GM23338 (cell line): ENCODE measurements around the gene KCNJ6. TPM values are rescaled to one million over a fixed set of nuclear protein-coding genes. Genes with fewer than 3 reads are reported as not detected.

Experiments
- ATAC-seq: fragments of 200-7000 bp; cut with Tn5 transposase; 3 replicates; pipeline ENCODE4 v1.9.1; 2020
- DNase-seq: peaks from one replicate; pipeline ENCODE4 v3.0.0-alpha.2; 2015; ENCODE audit warnings: low spot score
- H2AFZ ChIP-seq: fragments of 200-600 bp; sonication (generic); 2 replicates; pipeline ENCODE4 v1.8.0; 2016; ENCODE audit warnings: antibody characterized with exemption, mild to moderate bottlenecking, moderate library complexity
- H3F3A ChIP-seq: fragments of 200-600 bp; sonication (generic); replicated peaks from 2 replicates; pipeline ENCODE4 v1.8.0; 2017; ENCODE audit warnings: antibody characterized with exemption, mixed run types, low read depth
- H3K27ac ChIP-seq: fragments of 200-600 bp; sonication (generic); 2 replicates; pipeline ENCODE4 v1.6.1; 2016; ENCODE audit warnings: low read depth
- H3K27me3 ChIP-seq: fragments of 200-600 bp; sonication (generic); 2 replicates; pipeline ENCODE4 v1.8.0; 2016; ENCODE audit warnings: mild to moderate bottlenecking, mixed run types, moderate library complexity; ENCODE audit not compliant: insufficient read depth
- H3K36me3 ChIP-seq: fragments of 200-600 bp; sonication (generic); 2 replicates; pipeline ENCODE4 v1.8.0; 2016; ENCODE audit warnings: mild to moderate bottlenecking; ENCODE audit not compliant: insufficient read depth
- H3K4me1 ChIP-seq: fragments of 200-600 bp; sonication (generic); 2 replicates; pipeline ENCODE4 v1.8.0; 2016; ENCODE audit warnings: mild to moderate bottlenecking, moderate library complexity; ENCODE audit not compliant: insufficient read depth
- H3K4me2 ChIP-seq: fragments of 200-600 bp; sonication (generic); 2 replicates; pipeline ENCODE4 v1.7.1; 2017; ENCODE audit warnings: mixed run types
- H3K4me3 ChIP-seq: fragments of 200-600 bp; sonication (generic); 2 replicates; pipeline ENCODE4 v1.6.1; 2016; ENCODE audit warnings: mixed run types
- H3K79me2 ChIP-seq: fragments of 200-600 bp; sonication (generic); replicated peaks from 2 replicates; pipeline ENCODE4 v1.8.0; 2017; ENCODE audit warnings: mild to moderate bottlenecking; ENCODE audit not compliant: insufficient read depth
- H3K9me2 ChIP-seq: fragments of 200-600 bp; sonication (generic); 2 replicates; pipeline ENCODE4 v1.8.0; 2017; ENCODE audit not compliant: insufficient read depth
- H4K20me1 ChIP-seq: fragments of 200-600 bp; sonication (generic); replicated peaks from 2 replicates; pipeline ENCODE4 v1.8.0; 2017; ENCODE audit warnings: mild to moderate bottlenecking; ENCODE audit not compliant: insufficient read depth
- H3K27ac Mint-ChIP-seq: 2 replicates; pipeline ENCODE4 v1.8.0; 2020; ENCODE audit warnings: inconsistent platforms, mild to moderate bottlenecking, moderate library complexity, mixed read lengths
- H3K27me3 Mint-ChIP-seq: 3 replicates; pipeline ENCODE4 v1.8.0; 2022; ENCODE audit warnings: low read depth, mild to moderate bottlenecking, moderate library complexity, mixed read lengths, inconsistent platforms; ENCODE audit not compliant: insufficient read depth, poor library complexity
- H3K36me3 Mint-ChIP-seq: 3 replicates; pipeline ENCODE4 v1.8.0; 2021; ENCODE audit warnings: low read depth, mild to moderate bottlenecking, inconsistent platforms, moderate library complexity, mixed read lengths
- H3K4me1 Mint-ChIP-seq: 3 replicates; pipeline ENCODE4 v1.8.0; 2020; ENCODE audit warnings: mild to moderate bottlenecking, inconsistent platforms, mixed read lengths
- H3K4me3 Mint-ChIP-seq: 3 replicates; pipeline ENCODE4 v1.8.0; 2021; ENCODE audit warnings: moderate library complexity, mild to moderate bottlenecking, inconsistent platforms, mixed read lengths
- H3K9me3 Mint-ChIP-seq: 3 replicates; pipeline ENCODE4 v1.8.0; 2020; ENCODE audit warnings: moderate library complexity, mild to moderate bottlenecking, inconsistent platforms, mixed read lengths
- CREB1 ChIP-seq: fragments of 250-450 bp; sonication (Bioruptor Pico); IDR thresholded peaks from 2 replicates; pipeline ENCODE4 v1.5.0; 2020; ENCODE audit warnings: low read depth, mild to moderate bottlenecking, moderate library complexity
- CTCF ChIP-seq, 2 experiments: fragments of 200-600 bp in 1 of 2; sonication (generic) in 1 of 2; conservative IDR thresholded peaks; 2 replicates each; pipeline versions ENCODE4 v1.5.1 to v1.6.1; 2016 to 2017; ENCODE audit warnings: antibody characterized with exemption in 2 of 2, low read depth in 2 of 2, mild to moderate bottlenecking in 2 of 2, moderate library complexity in 1 of 2
- EZH2 ChIP-seq: fragments of 200-600 bp; sonication (generic); IDR thresholded peaks from one replicate; pipeline ENCODE4 v1.8.0; 2017; ENCODE audit warnings: antibody characterized with exemption, mild to moderate bottlenecking, low read depth; ENCODE audit not compliant: unreplicated experiment
- EZH2phosphoT487 ChIP-seq: fragments of 200-600 bp; sonication (generic); IDR thresholded peaks from one replicate; pipeline ENCODE4 v1.8.1; 2018; ENCODE audit warnings: antibody characterized with exemption; ENCODE audit not compliant: unreplicated experiment
- JUNB ChIP-seq: IDR thresholded peaks from one replicate; pipeline ENCODE4 v1.6.1; 2016; ENCODE audit warnings: antibody characterized with exemption; ENCODE audit not compliant: unreplicated experiment
- NANOG ChIP-seq: IDR thresholded peaks from 2 replicates; pipeline ENCODE4 v1.6.1; 2016; ENCODE audit warnings: antibody characterized with exemption, borderline replicate concordance
- POLR2AphosphoS5 ChIP-seq: IDR thresholded peaks from 2 replicates; pipeline ENCODE4 v1.6.1; 2016; ENCODE audit warnings: antibody characterized with exemption, low read depth
- REST ChIP-seq: IDR thresholded peaks from one replicate; pipeline ENCODE4 v1.6.1; 2018; ENCODE audit warnings: antibody characterized with exemption; ENCODE audit not compliant: unreplicated experiment
- STAT1 ChIP-seq: IDR thresholded peaks from one replicate; pipeline ENCODE4 v1.6.1; 2016; ENCODE audit warnings: antibody characterized with exemption; ENCODE audit not compliant: unreplicated experiment
- ZNF114 ChIP-seq: fragments of 250-450 bp; sonication (Bioruptor Pico); IDR thresholded peaks from 2 replicates; pipeline ENCODE4 v1.5.0; 2020; ENCODE audit warnings: mild to moderate bottlenecking, moderate library complexity
- ZNF331 ChIP-seq: fragments of 250-450 bp; sonication (Bioruptor Pico); IDR thresholded peaks from 2 replicates; pipeline ENCODE4 v1.5.0; 2020; ENCODE audit warnings: low read depth, mild to moderate bottlenecking, moderate library complexity
- polyA plus RNA-seq: library from polyadenylated mRNA; unstranded; fragments of >200 nt; fragmentation: Nextera tagmentation; extraction: Ambion mirVana; gene quantifications from 2 replicates; pipeline ENCODE4 v1.2.1, GENCODE V29; 2016
- total RNA-seq: library from RNA; depleted of rRNA; stranded (reverse); fragments of >200 nt; shearing (Covaris generic); gene quantifications from 2 replicates; pipeline ENCODE4 v1.2.3, GENCODE V29; 2014
- TF ChIP-seq, protein P1 (sequence below): fragments of 250-450 bp; sonication (Bioruptor Pico); IDR thresholded peaks from 2 replicates; pipeline ENCODE4 v1.5.0; 2020; ENCODE audit warnings: mild to moderate bottlenecking, moderate library complexity
- TF ChIP-seq, protein P2 (sequence below): IDR thresholded peaks from 2 replicates; pipeline ENCODE4 v1.6.1; 2016; ENCODE audit warnings: antibody characterized with exemption

Gene KCNJ6
- total and polyA plus RNA-seq, 2 experiments from 2014 or later = 0.48 to 0.52 TPM

DNA sequence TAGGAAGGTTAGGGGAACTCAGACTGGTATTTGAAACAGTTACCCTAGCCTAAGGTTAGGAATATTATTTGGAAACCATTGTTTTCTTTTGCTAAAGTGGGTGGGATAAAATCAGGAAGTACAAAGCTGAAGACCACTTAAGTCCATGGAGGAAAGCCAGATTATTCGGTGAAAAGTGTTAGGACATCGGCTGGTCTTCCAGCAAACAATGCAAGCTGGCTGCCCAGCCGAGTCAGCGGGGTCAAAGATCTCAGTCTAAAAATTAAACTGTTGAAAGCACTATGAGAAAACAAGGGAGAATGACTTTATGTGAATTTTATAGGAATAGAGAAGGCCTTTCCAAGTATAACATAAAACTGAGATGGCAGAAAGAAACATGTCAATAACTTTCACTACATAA lies 231.7 kb downstream of the KCNJ6 start:
- H3K36me3 ChIP-seq = no peaks in the 10 kb centered on the region
- TF ChIP-seq, protein P1, sequence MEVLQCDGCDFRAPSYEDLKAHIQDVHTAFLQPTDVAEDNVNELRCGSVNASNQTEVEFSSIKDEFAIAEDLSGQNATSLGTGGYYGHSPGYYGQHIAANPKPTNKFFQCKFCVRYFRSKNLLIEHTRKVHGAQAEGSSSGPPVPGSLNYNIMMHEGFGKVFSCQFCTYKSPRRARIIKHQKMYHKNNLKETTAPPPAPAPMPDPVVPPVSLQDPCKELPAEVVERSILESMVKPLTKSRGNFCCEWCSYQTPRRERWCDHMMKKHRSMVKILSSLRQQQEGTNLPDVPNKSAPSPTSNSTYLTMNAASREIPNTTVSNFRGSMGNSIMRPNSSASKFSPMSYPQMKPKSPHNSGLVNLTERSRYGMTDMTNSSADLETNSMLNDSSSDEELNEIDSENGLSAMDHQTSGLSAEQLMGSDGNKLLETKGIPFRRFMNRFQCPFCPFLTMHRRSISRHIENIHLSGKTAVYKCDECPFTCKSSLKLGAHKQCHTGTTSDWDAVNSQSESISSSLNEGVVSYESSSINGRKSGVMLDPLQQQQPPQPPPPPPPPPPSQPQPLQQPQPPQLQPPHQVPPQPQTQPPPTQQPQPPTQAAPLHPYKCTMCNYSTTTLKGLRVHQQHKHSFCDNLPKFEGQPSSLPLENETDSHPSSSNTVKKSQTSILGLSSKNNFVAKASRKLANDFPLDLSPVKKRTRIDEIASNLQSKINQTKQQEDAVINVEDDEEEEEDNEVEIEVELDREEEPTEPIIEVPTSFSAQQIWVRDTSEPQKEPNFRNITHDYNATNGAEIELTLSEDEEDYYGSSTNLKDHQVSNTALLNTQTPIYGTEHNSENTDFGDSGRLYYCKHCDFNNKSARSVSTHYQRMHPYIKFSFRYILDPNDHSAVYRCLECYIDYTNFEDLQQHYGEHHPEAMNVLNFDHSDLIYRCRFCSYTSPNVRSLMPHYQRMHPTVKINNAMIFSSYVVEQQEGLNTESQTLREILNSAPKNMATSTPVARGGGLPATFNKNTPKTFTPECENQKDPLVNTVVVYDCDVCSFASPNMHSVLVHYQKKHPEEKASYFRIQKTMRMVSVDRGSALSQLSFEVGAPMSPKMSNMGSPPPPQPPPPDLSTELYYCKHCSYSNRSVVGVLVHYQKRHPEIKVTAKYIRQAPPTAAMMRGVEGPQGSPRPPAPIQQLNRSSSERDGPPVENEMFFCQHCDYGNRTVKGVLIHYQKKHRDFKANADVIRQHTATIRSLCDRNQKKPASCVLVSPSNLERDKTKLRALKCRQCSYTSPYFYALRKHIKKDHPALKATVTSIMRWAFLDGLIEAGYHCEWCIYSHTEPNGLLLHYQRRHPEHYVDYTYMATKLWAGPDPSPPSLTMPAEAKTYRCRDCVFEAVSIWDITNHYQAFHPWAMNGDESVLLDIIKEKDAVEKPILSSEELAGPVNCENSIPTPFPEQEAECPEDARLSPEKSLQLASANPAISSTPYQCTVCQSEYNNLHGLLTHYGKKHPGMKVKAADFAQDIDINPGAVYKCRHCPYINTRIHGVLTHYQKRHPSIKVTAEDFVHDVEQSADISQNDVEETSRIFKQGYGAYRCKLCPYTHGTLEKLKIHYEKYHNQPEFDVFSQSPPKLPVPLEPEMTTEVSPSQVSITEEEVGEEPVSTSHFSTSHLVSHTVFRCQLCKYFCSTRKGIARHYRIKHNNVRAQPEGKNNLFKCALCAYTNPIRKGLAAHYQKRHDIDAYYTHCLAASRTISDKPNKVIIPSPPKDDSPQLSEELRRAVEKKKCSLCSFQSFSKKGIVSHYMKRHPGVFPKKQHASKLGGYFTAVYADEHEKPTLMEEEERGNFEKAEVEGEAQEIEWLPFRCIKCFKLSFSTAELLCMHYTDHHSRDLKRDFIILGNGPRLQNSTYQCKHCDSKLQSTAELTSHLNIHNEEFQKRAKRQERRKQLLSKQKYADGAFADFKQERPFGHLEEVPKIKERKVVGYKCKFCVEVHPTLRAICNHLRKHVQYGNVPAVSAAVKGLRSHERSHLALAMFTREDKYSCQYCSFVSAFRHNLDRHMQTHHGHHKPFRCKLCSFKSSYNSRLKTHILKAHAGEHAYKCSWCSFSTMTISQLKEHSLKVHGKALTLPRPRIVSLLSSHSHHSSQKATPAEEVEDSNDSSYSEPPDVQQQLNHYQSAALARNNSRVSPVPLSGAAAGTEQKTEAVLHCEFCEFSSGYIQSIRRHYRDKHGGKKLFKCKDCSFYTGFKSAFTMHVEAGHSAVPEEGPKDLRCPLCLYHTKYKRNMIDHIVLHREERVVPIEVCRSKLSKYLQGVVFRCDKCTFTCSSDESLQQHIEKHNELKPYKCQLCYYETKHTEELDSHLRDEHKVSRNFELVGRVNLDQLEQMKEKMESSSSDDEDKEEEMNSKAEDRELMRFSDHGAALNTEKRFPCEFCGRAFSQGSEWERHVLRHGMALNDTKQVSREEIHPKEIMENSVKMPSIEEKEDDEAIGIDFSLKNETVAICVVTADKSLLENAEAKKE (CRISPR knock-in tag) = no peak
- no peak for TF ChIP-seq EZH2
- TF ChIP-seq ZNF114 (CRISPR knock-in tag) = no peak
- no peak for TF ChIP-seq POLR2AphosphoS5
- TF ChIP-seq, protein P2, sequence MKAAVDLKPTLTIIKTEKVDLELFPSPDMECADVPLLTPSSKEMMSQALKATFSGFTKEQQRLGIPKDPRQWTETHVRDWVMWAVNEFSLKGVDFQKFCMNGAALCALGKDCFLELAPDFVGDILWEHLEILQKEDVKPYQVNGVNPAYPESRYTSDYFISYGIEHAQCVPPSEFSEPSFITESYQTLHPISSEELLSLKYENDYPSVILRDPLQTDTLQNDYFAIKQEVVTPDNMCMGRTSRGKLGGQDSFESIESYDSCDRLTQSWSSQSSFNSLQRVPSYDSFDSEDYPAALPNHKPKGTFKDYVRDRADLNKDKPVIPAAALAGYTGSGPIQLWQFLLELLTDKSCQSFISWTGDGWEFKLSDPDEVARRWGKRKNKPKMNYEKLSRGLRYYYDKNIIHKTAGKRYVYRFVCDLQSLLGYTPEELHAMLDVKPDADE = no peak
- no peak for TF ChIP-seq EZH2phosphoT487
- TF ChIP-seq NANOG = no peak
- no peak for TF ChIP-seq REST
- no peak for TF ChIP-seq STAT1
- TF ChIP-seq ZNF331 (CRISPR knock-in tag) = no peak
- TF ChIP-seq JUNB = no peak
- no peak for TF ChIP-seq CTCF (conservative IDR thresholded peaks at IDR 0.05; ENCODE audit: low read depth in 2 of 2)
- no peak for TF ChIP-seq CREB1 (CRISPR knock-in tag)
- H3K27me3 Mint-ChIP-seq = peaks cover 6% of the 10 kb centered on the region
- H3K4me1 ChIP-seq = peaks cover 8% of the 10 kb centered on the region
- H3K27me3 ChIP-seq = no peaks in the 10 kb centered on the region
- no peak overlapping the region for H3K4me3 Mint-ChIP-seq
- H3K36me3 Mint-ChIP-seq = peaks cover 13% of the 10 kb centered on the region
- ATAC-seq (no peak), DNase-seq (no peak)
- H3K27ac ChIP-seq = no peak overlapping the region
- H3K79me2 ChIP-seq = no peaks in the 10 kb centered on the region
- H3K4me3 ChIP-seq = no peak overlapping the region
- peaks cover 10% of the 10 kb centered on the region for H3K9me3 Mint-ChIP-seq
- H3F3A ChIP-seq = no peaks in the 10 kb centered on the region
- H3K27ac Mint-ChIP-seq = no peak overlapping the region
- H3K4me1 Mint-ChIP-seq = peaks cover 23% of the 10 kb centered on the region
- no peak overlapping the region for H3K4me2 ChIP-seq
- H3K9me2 ChIP-seq = no peaks in the 10 kb centered on the region; the same call in 1 of the 2 replicates
- no peak overlapping the region for H2AFZ ChIP-seq
- no peaks in the 10 kb centered on the region for H4K20me1 ChIP-seq
